Measurements from ENCODE around the gene LEFTY1. TPM values are rescaled to one million over a fixed set of nuclear protein-coding genes. Genes with fewer than 3 reads are reported as not detected.

The LEFTY1 gene
- total and polyA plus RNA-seq, 2 of the 4 experiments (the other 2 are of a cell fraction) = not detected

- no TSS peak for BruUV-seq (replicated peaks)
- intact Hi-C loops (cut with micrococcal nuclease) = no loop called here
- no peak overlapping the region for H2AFZ ChIP-seq (replicated peaks; ENCODE audit: low read length, poor library complexity)
Observed at GRCh38 chr1:225875044-225875815, 13.7 kb downstream of the LEFTY1 start.

More at GRCh38 chr1:225875044-225875815, 13.7 kb downstream of the LEFTY1 start:
- Histone ChIP-seq H3K36me3 (ENCODE audit: control insufficient read depth, insufficient read depth, low read length) (peaks cover 36% of the 10 kb centered on the region), H2BK120ac (ENCODE audit: low read depth, low read length) (no peak overlapping the region), H3K14ac (replicated peaks; ENCODE audit: low read depth, low read length) (no peak overlapping the region), H3K18ac (ENCODE audit: low read depth, low read length) (no peak overlapping the region), H2AK5ac (ENCODE audit: low read depth, low read length) (no peak overlapping the region), H3K4me3 (ENCODE audit: insufficient read depth, low read depth, low read length) (no peak overlapping the region), H3K23ac (ENCODE audit: low read depth, low read length) (no peak overlapping the region), H2BK5ac (ENCODE audit: low read depth, low read length, poor library complexity, severe bottlenecking) (no peak overlapping the region), H2AK9ac (replicated peaks; ENCODE audit: low read depth, low read length, poor library complexity) (no peak overlapping the region), H4K8ac (ENCODE audit: low read depth in 2 of 2, low read length in 2 of 2) (no peak overlapping the region), H3K27ac (ENCODE audit: insufficient read depth, low read length) (no peak overlapping the region), H3K27me3 (ENCODE audit: control insufficient read depth, insufficient read depth, low read length) (no peaks in the 10 kb centered on the region), H3K79me1 (ENCODE audit: low read depth in 1 of 2, low read length in 2 of 2) (peaks cover 7 to 59% of the 10 kb centered on the region in 2 experiments), H3K9me3 (ENCODE audit: control insufficient read depth, insufficient read depth, low read length) (no peaks in the 10 kb centered on the region), H3K4me2 (ENCODE audit: low read depth, low read length) (no peak overlapping the region), H3K4ac (ENCODE audit: low read depth, low read length) (no peak overlapping the region), H3K9me1 (ENCODE audit: insufficient read depth, low read length) (peaks cover 12% of the 10 kb centered on the region), H3K4me1 (ENCODE audit: control insufficient read depth, insufficient read depth, low read length) (no peaks in the 10 kb centered on the region; the same call in 1 of the 2 replicates), H4K5ac (ENCODE audit: low read depth, low read length) (no peak overlapping the region), H3K9ac (ENCODE audit: low read depth, low read length) (no peak overlapping the region), H2BK15ac (ENCODE audit: low read depth, low read length) (no peak overlapping the region), H4K91ac (ENCODE audit: insufficient read depth, low read depth, low read length) (no peak overlapping the region), H3K56ac (ENCODE audit: extremely low read depth, insufficient read depth, low read length) (no peak overlapping the region), H2BK20ac (ENCODE audit: low read depth, low read length) (no peak overlapping the region), H4K20me1 (ENCODE audit: insufficient read depth, low read length) (peaks cover 27% of the 10 kb centered on the region)
- dilution Hi-C loops (cut with HindIII; ENCODE audit: low sequenced_read_pairs, unreplicated experiment) (no loop called here), in situ Hi-C loops (cut with MboI; ENCODE audit: low sequenced_read_pairs) (no loop called here)
- ChIA-PET POLR2A (ENCODE audit: unreplicated experiment) (no interaction called here), CTCF (no interaction called here)
- DNase-seq (no peak), ATAC-seq (ENCODE audit: low read depth) (no peak)
- 84% methylated on average over 6 of the region's 12 CpGs; no CpG with 5 or more reads in 1 of the 2 experiments for WGBS, 2 experiments (ENCODE audit: extremely low coverage in 2 of 2, insufficient read length in 1 of 2)
- TF ChIP-seq FOS (IDR thresholded peaks at IDR 0.05; ENCODE audit: low read depth, low read length) (no peak), RCOR1 (IDR thresholded peaks at IDR 0.05; ENCODE audit: insufficient replicate concordance, low read length) (no peak), MXI1 (IDR thresholded peaks at IDR 0.05; ENCODE audit: borderline replicate concordance, low read depth, low read length) (no peak), RFX5 (IDR thresholded peaks at IDR 0.05; ENCODE audit: low read depth, low read length) (no peak), RAD21 (IDR thresholded peaks at IDR 0.05; ENCODE audit: low read length) (no peak), CHD1 (IDR thresholded peaks at IDR 0.05; ENCODE audit: low read depth, low read length) (no peak), ELK1 (IDR thresholded peaks at IDR 0.05; ENCODE audit: borderline replicate concordance, low read depth, low read length) (no peak)
